GM23338 (cell line): ENCODE data around the gene CACNG1.

ENCODE experiments used
- CREB1 ChIP-seq: fragments of 250-450 bp; sonication (Bioruptor Pico); IDR thresholded peaks from 2 replicates; pipeline ENCODE4 v1.5.0; 2020; ENCODE audit warnings: low read depth, mild to moderate bottlenecking, moderate library complexity
- CTCF ChIP-seq, 2 experiments: fragments of 200-600 bp in 1 of 2; sonication (generic) in 1 of 2; conservative IDR thresholded peaks; 2 replicates each; pipeline versions ENCODE4 v1.5.1 to v1.6.1; 2016 to 2017; ENCODE audit warnings: antibody characterized with exemption in 2 of 2, low read depth in 2 of 2, mild to moderate bottlenecking in 2 of 2, moderate library complexity in 1 of 2
- ETS1 ChIP-seq: IDR thresholded peaks from 2 replicates; pipeline ENCODE4 v1.6.1; 2016; ENCODE audit warnings: antibody characterized with exemption
- EZH2 ChIP-seq: fragments of 200-600 bp; sonication (generic); IDR thresholded peaks from one replicate; pipeline ENCODE4 v1.8.0; 2017; ENCODE audit warnings: antibody characterized with exemption, mild to moderate bottlenecking, low read depth; ENCODE audit not compliant: unreplicated experiment
- EZH2phosphoT487 ChIP-seq: fragments of 200-600 bp; sonication (generic); IDR thresholded peaks from one replicate; pipeline ENCODE4 v1.8.1; 2018; ENCODE audit warnings: antibody characterized with exemption; ENCODE audit not compliant: unreplicated experiment
- JUNB ChIP-seq: IDR thresholded peaks from one replicate; pipeline ENCODE4 v1.6.1; 2016; ENCODE audit warnings: antibody characterized with exemption; ENCODE audit not compliant: unreplicated experiment
- NANOG ChIP-seq: IDR thresholded peaks from 2 replicates; pipeline ENCODE4 v1.6.1; 2016; ENCODE audit warnings: antibody characterized with exemption, borderline replicate concordance
- POLR2AphosphoS5 ChIP-seq: IDR thresholded peaks from 2 replicates; pipeline ENCODE4 v1.6.1; 2016; ENCODE audit warnings: antibody characterized with exemption, low read depth
- REST ChIP-seq: IDR thresholded peaks from one replicate; pipeline ENCODE4 v1.6.1; 2018; ENCODE audit warnings: antibody characterized with exemption; ENCODE audit not compliant: unreplicated experiment
- STAT1 ChIP-seq: IDR thresholded peaks from one replicate; pipeline ENCODE4 v1.6.1; 2016; ENCODE audit warnings: antibody characterized with exemption; ENCODE audit not compliant: unreplicated experiment
- ZNF114 ChIP-seq: fragments of 250-450 bp; sonication (Bioruptor Pico); IDR thresholded peaks from 2 replicates; pipeline ENCODE4 v1.5.0; 2020; ENCODE audit warnings: mild to moderate bottlenecking, moderate library complexity
- ZNF331 ChIP-seq: fragments of 250-450 bp; sonication (Bioruptor Pico); IDR thresholded peaks from 2 replicates; pipeline ENCODE4 v1.5.0; 2020; ENCODE audit warnings: low read depth, mild to moderate bottlenecking, moderate library complexity
- ZNF462 ChIP-seq: fragments of 250-450 bp; sonication (Bioruptor Pico); IDR thresholded peaks from 2 replicates; pipeline ENCODE4 v1.5.0; 2020; ENCODE audit warnings: mild to moderate bottlenecking, moderate library complexity

- no peak for TF ChIP-seq CTCF (conservative IDR thresholded peaks at IDR 0.05; ENCODE audit: low read depth in 2 of 2)
- no peak for TF ChIP-seq EZH2
- no peak for TF ChIP-seq ZNF462 (CRISPR knock-in tag)
- no peak for TF ChIP-seq POLR2AphosphoS5
- no peak for TF ChIP-seq EZH2phosphoT487
- TF ChIP-seq CREB1 (CRISPR knock-in tag) = no peak
- no peak for TF ChIP-seq REST
- TF ChIP-seq ZNF331 = no peak
- no peak for TF ChIP-seq ETS1
- no peak for TF ChIP-seq JUNB
- TF ChIP-seq STAT1 = no peak
- no peak for TF ChIP-seq NANOG
- TF ChIP-seq ZNF114 = no peak
These were observed 3.7 kb upstream of the CACNG1 start for GRCh38 chr17:67040652-67041051.
